Panc1 (cell line): ENCODE results near the gene FGF22.

Experiments
- POLR2AphosphoS5 ChIP-seq: IDR thresholded peaks from 2 replicates; pipeline ENCODE4 v1.6.1; 2012; ENCODE audit warnings: mild to moderate bottlenecking, low read depth, low read length, moderate library complexity
- SIN3A ChIP-seq: IDR thresholded peaks from 2 replicates; pipeline ENCODE4 v1.6.1; 2012; ENCODE audit warnings: low read depth, mild to moderate bottlenecking, low read length, moderate library complexity, borderline replicate concordance; ENCODE audit not compliant: insufficient read depth
- TCF7L2 ChIP-seq: IDR thresholded peaks from 2 replicates; pipeline ENCODE4 v1.6.1; 2011; ENCODE audit warnings: mild to moderate bottlenecking, low read depth, low read length, inconsistent platforms
- TF ChIP-seq, protein P1 (sequence below): fragments of 450-650 bp; IDR thresholded peaks from 2 replicates; pipeline ENCODE4 v1.5.1; 2017; ENCODE audit warnings: mild to moderate bottlenecking
- TF ChIP-seq, protein P2 (sequence below), 2 experiments: IDR thresholded peaks; 2 replicates each; pipeline ENCODE4 v1.6.1; 2011 to 2012; ENCODE audit warnings: low read depth in 2 of 2, control low read depth in 1 of 2, low read length in 1 of 2, mild to moderate bottlenecking in 1 of 2, moderate library complexity in 1 of 2; ENCODE audit not compliant: insufficient read depth in 1 of 2

DNA sequence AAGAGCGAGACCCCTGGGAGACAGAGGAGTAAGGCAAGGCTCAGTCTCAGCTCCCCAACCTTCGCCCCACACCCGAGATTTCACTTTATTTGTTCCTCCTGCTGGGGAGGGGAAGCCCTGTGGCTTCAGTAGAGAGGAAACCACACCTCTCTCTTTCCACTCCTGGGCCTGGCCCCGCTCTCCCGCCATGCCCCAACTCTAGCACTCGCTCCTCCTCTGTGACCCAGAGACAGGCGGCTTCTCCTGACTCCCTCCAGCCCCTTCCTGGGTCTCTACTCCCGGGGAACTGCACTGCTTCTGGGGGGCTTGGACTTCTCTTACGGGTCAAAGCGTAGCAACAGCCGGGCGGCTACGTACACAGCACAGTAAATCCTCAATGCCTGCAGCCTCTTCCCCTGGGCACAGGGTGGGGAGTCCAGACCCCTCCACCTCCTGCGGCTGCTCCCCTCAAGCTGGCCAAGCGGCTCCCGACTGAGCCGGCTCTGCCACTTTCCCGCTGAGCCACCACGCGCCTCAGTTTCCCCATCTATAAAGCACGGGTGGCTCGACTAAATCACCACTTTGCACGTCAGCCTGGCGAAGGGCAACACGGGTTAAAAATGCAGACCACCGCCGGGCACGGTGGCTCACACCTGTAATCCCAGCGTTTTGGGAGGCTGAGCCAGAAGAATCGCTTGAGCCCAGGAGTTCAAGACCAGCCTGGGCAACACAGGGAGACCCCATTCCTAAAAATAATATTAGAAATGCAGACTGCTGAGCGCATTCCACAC lies 21.9 kb downstream of the FGF22 start:
- TF ChIP-seq, protein P1, sequence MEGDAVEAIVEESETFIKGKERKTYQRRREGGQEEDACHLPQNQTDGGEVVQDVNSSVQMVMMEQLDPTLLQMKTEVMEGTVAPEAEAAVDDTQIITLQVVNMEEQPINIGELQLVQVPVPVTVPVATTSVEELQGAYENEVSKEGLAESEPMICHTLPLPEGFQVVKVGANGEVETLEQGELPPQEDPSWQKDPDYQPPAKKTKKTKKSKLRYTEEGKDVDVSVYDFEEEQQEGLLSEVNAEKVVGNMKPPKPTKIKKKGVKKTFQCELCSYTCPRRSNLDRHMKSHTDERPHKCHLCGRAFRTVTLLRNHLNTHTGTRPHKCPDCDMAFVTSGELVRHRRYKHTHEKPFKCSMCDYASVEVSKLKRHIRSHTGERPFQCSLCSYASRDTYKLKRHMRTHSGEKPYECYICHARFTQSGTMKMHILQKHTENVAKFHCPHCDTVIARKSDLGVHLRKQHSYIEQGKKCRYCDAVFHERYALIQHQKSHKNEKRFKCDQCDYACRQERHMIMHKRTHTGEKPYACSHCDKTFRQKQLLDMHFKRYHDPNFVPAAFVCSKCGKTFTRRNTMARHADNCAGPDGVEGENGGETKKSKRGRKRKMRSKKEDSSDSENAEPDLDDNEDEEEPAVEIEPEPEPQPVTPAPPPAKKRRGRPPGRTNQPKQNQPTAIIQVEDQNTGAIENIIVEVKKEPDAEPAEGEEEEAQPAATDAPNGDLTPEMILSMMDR = no peak
- TF ChIP-seq, protein P2, sequence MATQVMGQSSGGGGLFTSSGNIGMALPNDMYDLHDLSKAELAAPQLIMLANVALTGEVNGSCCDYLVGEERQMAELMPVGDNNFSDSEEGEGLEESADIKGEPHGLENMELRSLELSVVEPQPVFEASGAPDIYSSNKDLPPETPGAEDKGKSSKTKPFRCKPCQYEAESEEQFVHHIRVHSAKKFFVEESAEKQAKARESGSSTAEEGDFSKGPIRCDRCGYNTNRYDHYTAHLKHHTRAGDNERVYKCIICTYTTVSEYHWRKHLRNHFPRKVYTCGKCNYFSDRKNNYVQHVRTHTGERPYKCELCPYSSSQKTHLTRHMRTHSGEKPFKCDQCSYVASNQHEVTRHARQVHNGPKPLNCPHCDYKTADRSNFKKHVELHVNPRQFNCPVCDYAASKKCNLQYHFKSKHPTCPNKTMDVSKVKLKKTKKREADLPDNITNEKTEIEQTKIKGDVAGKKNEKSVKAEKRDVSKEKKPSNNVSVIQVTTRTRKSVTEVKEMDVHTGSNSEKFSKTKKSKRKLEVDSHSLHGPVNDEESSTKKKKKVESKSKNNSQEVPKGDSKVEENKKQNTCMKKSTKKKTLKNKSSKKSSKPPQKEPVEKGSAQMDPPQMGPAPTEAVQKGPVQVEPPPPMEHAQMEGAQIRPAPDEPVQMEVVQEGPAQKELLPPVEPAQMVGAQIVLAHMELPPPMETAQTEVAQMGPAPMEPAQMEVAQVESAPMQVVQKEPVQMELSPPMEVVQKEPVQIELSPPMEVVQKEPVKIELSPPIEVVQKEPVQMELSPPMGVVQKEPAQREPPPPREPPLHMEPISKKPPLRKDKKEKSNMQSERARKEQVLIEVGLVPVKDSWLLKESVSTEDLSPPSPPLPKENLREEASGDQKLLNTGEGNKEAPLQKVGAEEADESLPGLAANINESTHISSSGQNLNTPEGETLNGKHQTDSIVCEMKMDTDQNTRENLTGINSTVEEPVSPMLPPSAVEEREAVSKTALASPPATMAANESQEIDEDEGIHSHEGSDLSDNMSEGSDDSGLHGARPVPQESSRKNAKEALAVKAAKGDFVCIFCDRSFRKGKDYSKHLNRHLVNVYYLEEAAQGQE (IDR thresholded peaks at IDR 0.05; ENCODE audit: insufficient read depth in 1 of 2, low read depth in 2 of 2, low read length in 1 of 2) = no peak
- TF ChIP-seq POLR2AphosphoS5 = no peak
- no peak for TF ChIP-seq SIN3A
- no peak for TF ChIP-seq TCF7L2
